ENCODE results near the gene UFSP2.

Gene UFSP2

DNA sequence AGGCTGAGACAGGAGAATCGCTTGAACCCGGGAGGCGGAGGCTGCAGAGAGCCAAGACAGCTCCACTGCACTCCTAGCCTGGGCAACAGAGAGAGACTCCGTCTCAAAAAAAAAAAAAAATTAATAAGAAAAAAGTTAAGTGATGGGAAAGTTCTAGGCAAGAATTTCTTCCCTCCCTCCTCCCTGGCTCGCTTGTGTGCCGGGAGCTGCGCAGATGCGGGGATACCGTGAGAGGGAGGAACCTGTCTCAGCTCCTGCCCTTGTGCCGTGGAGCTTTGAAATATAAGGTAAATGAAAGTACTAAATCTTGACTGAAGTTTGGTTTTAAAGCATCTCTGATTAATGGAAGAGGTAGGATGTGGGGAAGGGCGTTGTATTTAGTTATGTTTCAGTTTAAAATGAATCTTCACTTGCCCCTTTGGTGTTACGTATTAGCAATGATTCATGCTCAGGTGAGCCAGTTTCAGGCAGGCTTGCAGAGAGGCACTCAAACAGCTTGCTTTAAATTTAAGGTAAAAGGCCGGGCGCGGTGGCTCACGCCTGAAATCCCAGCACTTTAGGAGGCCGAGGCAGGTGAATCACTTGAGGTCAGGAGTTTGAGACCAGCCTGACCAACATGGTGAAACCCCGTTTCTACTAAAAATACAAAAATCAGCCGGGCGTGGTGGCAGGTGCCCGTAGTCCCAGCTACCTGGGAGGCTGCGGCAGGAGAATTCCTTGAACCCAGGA lies 1.4 kb upstream of the UFSP2 start:
- Histone ChIP-seq H3K4me1 (ENCODE audit: insufficient read depth, insufficient read length) (no peaks in the 10 kb centered on the region), H3K36me3 (ENCODE audit: insufficient read depth, insufficient read length, low read length) (no peaks in the 10 kb centered on the region), H3K9ac (ENCODE audit: insufficient read length, low read depth) (no peak overlapping the region), H3K9me3 (ENCODE audit: insufficient read depth, low read length) (no peaks in the 10 kb centered on the region), H3K27me3 (ENCODE audit: insufficient read depth, insufficient read length) (no peaks in the 10 kb centered on the region), H3K4me3 (ENCODE audit: insufficient read length, low read depth) (no peak overlapping the region)
- DNase-seq (ENCODE audit: low read depth, low spot score): no peak
- no peak for TF ChIP-seq YY1 (IDR thresholded peaks at IDR 0.05; ENCODE audit: insufficient read depth, insufficient read length)

DNA sequence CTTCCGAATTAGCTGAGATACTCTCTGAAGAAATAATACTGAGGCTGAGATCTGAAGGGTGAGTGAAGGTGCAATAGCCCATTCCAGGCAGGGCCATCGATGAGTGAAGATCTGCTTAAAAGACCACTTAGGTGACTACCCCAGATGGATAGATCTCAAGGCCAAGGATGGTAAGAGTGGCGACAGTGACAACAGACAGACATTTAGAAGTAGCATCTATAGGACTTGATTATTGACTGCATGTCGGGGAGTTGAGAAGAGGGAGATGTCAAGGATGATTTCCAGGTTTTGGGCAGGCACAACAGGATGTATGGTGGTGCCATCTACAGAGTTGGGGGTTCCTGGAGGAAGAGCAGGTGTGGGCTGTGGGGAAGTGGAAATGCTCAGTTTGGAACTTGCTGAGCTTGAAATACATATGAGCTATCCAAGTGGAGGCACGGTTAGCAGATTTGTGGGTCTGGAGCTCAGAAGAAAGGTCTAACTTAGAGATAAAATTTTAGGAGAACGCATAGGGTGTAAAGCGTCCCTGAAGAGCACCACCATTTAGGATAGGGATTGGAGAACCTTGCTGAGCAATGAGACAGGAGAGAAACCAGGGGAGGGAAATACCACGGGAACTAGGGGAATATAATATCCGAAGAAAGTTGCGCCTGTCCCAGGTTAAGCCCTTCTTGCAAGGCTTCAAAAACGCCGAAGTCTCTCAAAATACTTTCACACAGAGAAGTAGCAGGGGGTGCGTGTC lies 688 bp downstream of the UFSP2 start:
- H3K36me3 ChIP-seq (ENCODE audit: insufficient read depth, insufficient read length, low read length): peaks cover 5% of the 10 kb centered on the region
- TF ChIP-seq YY1 (IDR thresholded peaks at IDR 0.05; ENCODE audit: insufficient read depth, insufficient read length) (no peak), SUZ12 (IDR thresholded peaks at IDR 0.05; ENCODE audit: extremely low read depth, insufficient read depth, insufficient read length) (no peak), ZNF274 (IDR thresholded peaks at IDR 0.05; ENCODE audit: low read depth, low read length) (no peak)
- DNase-seq (ENCODE audit: low read depth, low spot score): no peak
- H3K4me3 ChIP-seq (ENCODE audit: insufficient read length, low read depth): peak overlapping the region; percentile 83
- H3K9ac ChIP-seq (ENCODE audit: insufficient read length, low read depth): peak overlapping the region; percentile 85
- H3K4me1 ChIP-seq (ENCODE audit: insufficient read depth, insufficient read length): no peaks in the 10 kb centered on the region
- H3K9me3 ChIP-seq (ENCODE audit: insufficient read depth, low read length): no peaks in the 10 kb centered on the region
- no peaks in the 10 kb centered on the region for H3K27me3 ChIP-seq (ENCODE audit: insufficient read depth, insufficient read length)

DNA sequence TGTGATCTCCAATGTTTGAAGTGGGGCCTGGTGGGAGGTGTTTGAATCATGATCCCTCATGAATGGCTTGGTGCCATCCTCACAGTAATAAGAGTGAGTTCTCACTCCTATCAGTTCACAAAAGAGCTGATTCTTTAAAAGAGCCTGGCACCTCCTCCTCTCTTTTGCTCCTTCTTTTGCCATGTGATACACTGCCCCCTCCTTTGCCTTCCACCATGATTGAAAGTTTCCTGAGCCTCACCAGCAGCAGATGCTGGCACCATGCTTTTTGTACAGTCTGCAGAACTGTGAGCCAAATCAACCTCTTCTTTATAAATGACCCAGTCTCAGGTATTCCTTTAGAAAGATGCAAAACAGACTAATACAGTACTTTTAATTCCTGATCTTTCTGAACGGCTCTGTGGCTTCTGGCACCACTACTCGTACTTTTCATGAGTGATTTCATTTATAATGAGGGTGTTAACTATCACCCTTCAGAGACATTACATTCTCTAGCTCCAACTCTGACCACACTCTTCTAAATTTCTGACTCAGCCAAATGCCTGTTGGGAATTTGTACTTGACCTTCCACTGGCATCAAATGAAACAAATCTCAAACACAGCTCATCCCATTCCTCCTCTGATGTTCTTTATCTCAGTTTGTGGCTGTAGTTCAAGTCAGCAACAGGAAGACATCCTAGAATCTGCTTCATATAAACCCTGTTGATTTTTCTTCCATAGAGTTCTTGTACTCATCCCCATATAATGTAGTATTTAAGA lies 4.2 kb downstream of the UFSP2 start:
- Histone ChIP-seq H3K9me3 (ENCODE audit: insufficient read depth, low read length) (no peaks in the 10 kb centered on the region), H3K4me1 (ENCODE audit: insufficient read depth, insufficient read length) (no peaks in the 10 kb centered on the region), H3K4me3 (ENCODE audit: insufficient read length, low read depth) (no peak overlapping the region), H3K36me3 (ENCODE audit: insufficient read depth, insufficient read length, low read length) (peaks cover 14% of the 10 kb centered on the region), H3K9ac (ENCODE audit: insufficient read length, low read depth) (no peak overlapping the region), H3K27me3 (ENCODE audit: insufficient read depth, insufficient read length) (no peaks in the 10 kb centered on the region)
- no peak for DNase-seq (ENCODE audit: low read depth, low spot score)
- TF ChIP-seq ZNF274 (IDR thresholded peaks at IDR 0.05; ENCODE audit: low read depth, low read length): no peak
- no peak for TF ChIP-seq SUZ12 (IDR thresholded peaks at IDR 0.05; ENCODE audit: extremely low read depth, insufficient read depth, insufficient read length)
- TF ChIP-seq YY1 (IDR thresholded peaks at IDR 0.05; ENCODE audit: insufficient read depth, insufficient read length): no peak

DNA sequence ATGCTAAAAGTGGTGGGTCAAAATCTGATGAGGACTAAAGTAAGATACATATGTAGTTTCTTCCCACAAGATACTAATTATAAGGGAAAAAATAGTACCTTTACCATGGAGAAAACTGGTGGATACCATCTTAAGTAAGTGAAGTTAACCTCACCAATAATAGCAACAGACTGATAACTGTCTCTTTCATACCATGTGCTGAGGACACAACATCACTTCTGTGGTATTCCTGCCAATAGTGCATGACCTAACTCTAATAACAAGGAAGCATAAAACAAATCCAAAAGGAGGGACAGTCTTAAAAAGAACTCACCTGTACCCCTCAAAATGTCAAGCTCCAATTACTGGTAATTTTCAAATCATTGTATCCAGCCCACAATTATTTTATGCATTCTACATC lies 8.8 kb downstream of the UFSP2 start:
- H3K9ac ChIP-seq (ENCODE audit: insufficient read length, low read depth): no peak overlapping the region
- H3K4me3 ChIP-seq (ENCODE audit: insufficient read length, low read depth): no peak overlapping the region
- DNase-seq (ENCODE audit: low read depth, low spot score): no peak
- no peaks in the 10 kb centered on the region for H3K9me3 ChIP-seq (ENCODE audit: insufficient read depth, low read length)
- no peaks in the 10 kb centered on the region for H3K4me1 ChIP-seq (ENCODE audit: insufficient read depth, insufficient read length)
- H3K36me3 ChIP-seq (ENCODE audit: insufficient read depth, insufficient read length, low read length): peaks cover 25% of the 10 kb centered on the region
- H3K27me3 ChIP-seq (ENCODE audit: insufficient read depth, insufficient read length): no peaks in the 10 kb centered on the region
- TF ChIP-seq ZNF274 (IDR thresholded peaks at IDR 0.05; ENCODE audit: low read depth, low read length): no peak

DNA sequence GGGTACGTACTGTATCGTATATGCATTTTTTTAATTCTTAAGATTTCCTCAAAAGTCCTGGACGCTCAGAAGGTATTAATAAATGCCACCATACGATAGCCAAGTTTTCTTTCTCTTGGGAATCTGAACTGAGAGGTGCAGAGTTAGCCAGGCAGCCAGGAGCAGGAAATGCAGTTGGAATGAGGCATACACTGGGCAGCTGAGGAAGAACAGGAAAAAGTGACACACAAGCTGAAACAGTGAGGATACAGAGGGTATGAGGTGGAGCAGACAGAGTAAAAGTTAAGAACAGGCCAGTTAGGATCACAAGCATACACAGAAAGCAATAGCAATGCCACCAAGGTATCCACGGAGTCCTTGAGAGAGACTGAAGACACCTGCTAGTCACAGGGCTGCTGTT lies 13.4 kb downstream of the UFSP2 start:
- H3K36me3 ChIP-seq (ENCODE audit: insufficient read depth, insufficient read length, low read length): peaks cover 20% of the 10 kb centered on the region
- H3K9ac ChIP-seq (ENCODE audit: insufficient read length, low read depth): no peak overlapping the region
- H3K4me1 ChIP-seq (ENCODE audit: insufficient read depth, insufficient read length): no peaks in the 10 kb centered on the region
- H3K9me3 ChIP-seq (ENCODE audit: insufficient read depth, low read length): no peaks in the 10 kb centered on the region
- DNase-seq (ENCODE audit: low read depth, low spot score): no peak
- no peak overlapping the region for H3K4me3 ChIP-seq (ENCODE audit: insufficient read length, low read depth)
- H3K27me3 ChIP-seq (ENCODE audit: insufficient read depth, insufficient read length): no peaks in the 10 kb centered on the region
- no peak for TF ChIP-seq ZNF274 (IDR thresholded peaks at IDR 0.05; ENCODE audit: low read depth, low read length)
- TF ChIP-seq YY1 (IDR thresholded peaks at IDR 0.05; ENCODE audit: insufficient read depth, insufficient read length): no peak
- TF ChIP-seq SUZ12 (IDR thresholded peaks at IDR 0.05; ENCODE audit: extremely low read depth, insufficient read depth, insufficient read length): no peak

DNA sequence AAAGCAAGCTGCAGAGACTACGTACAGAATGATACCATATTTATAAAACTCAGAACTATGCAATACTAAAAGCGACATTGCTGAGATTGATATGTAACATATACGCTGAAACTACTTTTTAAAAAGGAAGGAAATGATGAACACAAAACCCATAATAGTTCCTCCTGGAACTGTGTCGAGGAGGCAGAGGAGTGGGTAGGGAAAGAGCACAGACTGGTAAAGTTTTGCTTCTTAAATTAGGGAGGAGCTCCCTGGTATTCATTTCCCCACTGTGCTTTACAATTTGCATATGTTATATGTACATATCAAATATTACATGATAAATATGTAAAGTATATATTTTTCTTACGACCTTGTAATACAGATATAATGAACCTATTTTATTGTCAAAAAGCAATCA lies 13.9 kb downstream of the UFSP2 start:
- no peaks in the 10 kb centered on the region for H3K4me1 ChIP-seq (ENCODE audit: insufficient read depth, insufficient read length)
- TF ChIP-seq YY1 (IDR thresholded peaks at IDR 0.05; ENCODE audit: insufficient read depth, insufficient read length): no peak
- TF ChIP-seq ZNF274 (IDR thresholded peaks at IDR 0.05; ENCODE audit: low read depth, low read length): no peak
- no peak for TF ChIP-seq SUZ12 (IDR thresholded peaks at IDR 0.05; ENCODE audit: extremely low read depth, insufficient read depth, insufficient read length)
- DNase-seq (ENCODE audit: low read depth, low spot score): no peak
- no peak overlapping the region for H3K4me3 ChIP-seq (ENCODE audit: insufficient read length, low read depth)
- H3K27me3 ChIP-seq (ENCODE audit: insufficient read depth, insufficient read length): no peaks in the 10 kb centered on the region
- no peak overlapping the region for H3K9ac ChIP-seq (ENCODE audit: insufficient read length, low read depth)
- H3K36me3 ChIP-seq (ENCODE audit: insufficient read depth, insufficient read length, low read length): peaks cover 17% of the 10 kb centered on the region
- no peaks in the 10 kb centered on the region for H3K9me3 ChIP-seq (ENCODE audit: insufficient read depth, low read length)

DNA sequence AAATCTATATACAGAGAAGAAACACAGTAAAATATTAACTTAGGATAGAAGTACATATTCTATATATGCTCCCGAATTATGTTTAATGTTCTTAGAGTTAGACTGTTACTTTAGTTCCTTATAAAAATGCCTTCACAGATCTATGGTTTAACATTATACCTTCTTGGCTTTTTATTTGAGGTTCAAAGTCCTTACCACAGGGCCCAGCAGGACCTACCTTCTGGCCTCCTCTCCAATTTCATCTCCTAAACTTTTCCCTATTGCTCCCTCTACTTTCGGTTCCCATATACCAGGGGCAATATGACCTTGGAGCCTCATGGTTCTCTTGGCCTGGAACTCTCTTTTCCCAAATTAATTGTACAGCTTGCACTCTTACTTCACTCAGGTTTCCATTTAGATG lies 17.3 kb downstream of the UFSP2 start:
- Histone ChIP-seq H3K9me3 (ENCODE audit: insufficient read depth, low read length) (no peaks in the 10 kb centered on the region), H3K9ac (ENCODE audit: insufficient read length, low read depth) (no peak overlapping the region), H3K4me3 (ENCODE audit: insufficient read length, low read depth) (no peak overlapping the region), H3K36me3 (ENCODE audit: insufficient read depth, insufficient read length, low read length) (peaks cover 16% of the 10 kb centered on the region), H3K27me3 (ENCODE audit: insufficient read depth, insufficient read length) (no peaks in the 10 kb centered on the region), H3K4me1 (ENCODE audit: insufficient read depth, insufficient read length) (no peaks in the 10 kb centered on the region)
- no peak for TF ChIP-seq YY1 (IDR thresholded peaks at IDR 0.05; ENCODE audit: insufficient read depth, insufficient read length)
- no peak for TF ChIP-seq SUZ12 (IDR thresholded peaks at IDR 0.05; ENCODE audit: extremely low read depth, insufficient read depth, insufficient read length)
- TF ChIP-seq ZNF274 (IDR thresholded peaks at IDR 0.05; ENCODE audit: low read depth, low read length): no peak
- no peak for DNase-seq (ENCODE audit: low read depth, low spot score)
